ENCODE results near the gene NFKBIB.
A peak's percentile ranks its signal among the peaks of the same experiment; 100 is the strongest.
"Not testable (repeated sequence)": the region's sequence is repeated elsewhere in the genome, so short reads cannot be mapped to it uniquely, and the experiment has no call there.

Gene NFKBIB

DNA sequence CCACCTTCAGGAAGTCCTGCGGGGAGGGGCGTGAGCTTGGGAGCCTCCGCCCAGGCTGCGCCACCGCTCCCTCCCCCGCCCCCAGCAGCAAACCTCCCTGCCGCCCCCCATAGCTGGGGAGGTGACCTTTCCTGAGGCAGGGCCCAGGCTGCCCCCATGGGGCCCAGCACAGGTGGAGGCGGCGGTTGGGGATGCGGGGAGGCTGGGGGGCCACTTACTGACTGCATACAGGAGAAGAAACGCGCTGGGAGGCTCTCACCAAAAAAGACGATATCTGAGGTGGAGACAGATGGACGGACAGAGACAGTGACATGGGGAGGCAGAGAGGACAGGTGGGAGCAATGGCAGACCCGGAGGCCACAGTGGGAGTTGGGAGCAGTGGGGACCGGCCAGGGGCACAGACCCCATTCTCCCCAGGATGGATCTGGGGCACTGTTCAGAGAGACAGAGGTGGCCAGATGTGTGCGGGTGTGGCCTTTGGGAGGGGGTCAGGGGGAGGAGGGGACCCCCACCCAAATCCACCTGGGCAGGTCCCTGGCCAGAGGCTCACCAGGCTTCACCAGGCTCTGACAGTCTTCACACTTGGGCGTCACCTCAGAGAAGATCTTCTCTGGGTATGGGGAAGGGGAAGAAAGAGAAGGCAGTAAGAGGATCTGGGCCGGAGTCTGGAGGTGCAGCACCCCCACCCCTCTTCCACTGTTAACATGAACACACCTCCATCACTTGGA is 18.7 kb upstream of the NFKBIB start:
- H3K4me3 ChIP-seq (ENCODE audit: low read length) = no peak overlapping the region
- no peak for TF ChIP-seq ZNF274 (IDR thresholded peaks at IDR 0.05; ENCODE audit: low read depth, low read length)

GRCh38 chr19:38883286-38883685 is 16.5 kb upstream of the NFKBIB start:
- TF ChIP-seq ZNF274 (IDR thresholded peaks at IDR 0.05; ENCODE audit: low read depth, low read length) = no peak
- H3K4me3 ChIP-seq (ENCODE audit: low read length) = no peak overlapping the region

- not testable (repeated sequence) for H3K4me3 ChIP-seq (ENCODE audit: low read length)
Observed at GRCh38 chr19:38884691-38885090, 15.1 kb upstream of the NFKBIB start.

GRCh38 chr19:38888876-38889275 is 10.9 kb upstream of the NFKBIB start:
- TF ChIP-seq ZNF274 (IDR thresholded peaks at IDR 0.05; ENCODE audit: low read depth, low read length) = no peak
- no peak overlapping the region for H3K4me3 ChIP-seq (ENCODE audit: low read length)

DNA sequence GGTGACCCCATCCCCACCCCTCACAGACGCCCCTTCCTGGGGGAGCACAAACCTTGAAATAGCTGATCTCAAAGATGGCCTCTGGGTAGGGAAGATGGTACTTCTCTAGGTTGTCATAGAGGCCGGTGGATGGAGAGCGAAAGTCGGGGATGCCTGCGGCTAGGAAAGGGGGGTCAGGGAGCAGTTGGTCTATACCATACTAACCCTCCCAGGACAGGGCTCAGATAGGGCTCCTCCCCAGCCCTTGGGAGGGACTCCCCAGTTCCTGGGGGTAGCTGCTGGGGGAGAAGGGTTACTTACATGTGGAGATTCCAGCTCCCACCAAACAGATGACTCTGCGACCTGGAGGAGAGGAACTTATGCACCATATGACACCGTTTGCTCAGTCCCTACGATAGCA is 10.0 kb upstream of the NFKBIB start:
- H3K4me3 ChIP-seq (ENCODE audit: low read length) = no peak overlapping the region
- no peak for TF ChIP-seq ZNF274 (IDR thresholded peaks at IDR 0.05; ENCODE audit: low read depth, low read length)

GRCh38 chr19:38890686-38891085 is 9.1 kb upstream of the NFKBIB start:
- no peak for TF ChIP-seq ZNF274 (IDR thresholded peaks at IDR 0.05; ENCODE audit: low read depth, low read length)
- no peak overlapping the region for H3K4me3 ChIP-seq (ENCODE audit: low read length)

DNA sequence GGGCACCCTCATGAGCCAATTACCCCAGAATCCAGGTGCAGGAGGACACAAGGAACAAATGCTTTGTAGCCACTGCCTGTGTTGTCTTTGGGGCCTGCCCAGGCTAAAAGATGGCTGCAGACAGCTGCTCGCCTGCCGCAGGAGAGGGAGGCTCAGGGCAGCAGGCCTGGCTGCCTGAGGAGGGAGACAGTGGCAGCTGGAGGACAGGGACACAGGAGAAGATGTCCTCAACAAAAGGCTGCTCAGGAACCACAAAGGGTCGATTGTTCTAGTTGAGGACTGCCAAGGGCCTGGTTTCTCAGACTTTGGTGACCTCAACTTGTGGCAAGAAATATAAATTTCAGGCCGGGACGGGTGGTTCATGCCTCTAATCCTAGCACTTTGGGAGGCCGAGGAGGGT is 8.0 kb upstream of the NFKBIB start:
- no peak for TF ChIP-seq ZNF274 (IDR thresholded peaks at IDR 0.05; ENCODE audit: low read depth, low read length)
- no peak overlapping the region for H3K4me3 ChIP-seq (ENCODE audit: low read length)

DNA sequence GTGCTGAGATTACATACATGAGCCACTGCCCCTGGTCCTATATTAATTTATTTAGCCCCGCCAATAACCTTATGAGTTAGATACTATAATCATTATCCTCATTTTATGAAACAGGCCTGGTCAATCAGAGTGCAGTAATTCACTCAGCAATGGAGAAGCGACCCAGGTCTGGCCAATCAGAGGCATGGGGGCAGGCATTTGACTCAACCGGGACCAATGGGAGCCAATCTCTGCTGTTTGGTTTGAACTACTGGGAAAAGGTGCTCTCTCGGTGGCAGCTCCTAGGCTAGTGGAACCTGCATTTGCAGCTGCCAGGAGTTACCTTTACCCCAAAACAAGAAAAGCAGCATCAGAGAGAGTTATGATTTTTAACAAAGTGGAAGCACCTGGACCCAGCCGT is 6.9 kb upstream of the NFKBIB start:
- no peak for TF ChIP-seq ZNF274 (IDR thresholded peaks at IDR 0.05; ENCODE audit: low read depth, low read length)
- H3K4me3 ChIP-seq (ENCODE audit: low read length) = no peak overlapping the region

DNA sequence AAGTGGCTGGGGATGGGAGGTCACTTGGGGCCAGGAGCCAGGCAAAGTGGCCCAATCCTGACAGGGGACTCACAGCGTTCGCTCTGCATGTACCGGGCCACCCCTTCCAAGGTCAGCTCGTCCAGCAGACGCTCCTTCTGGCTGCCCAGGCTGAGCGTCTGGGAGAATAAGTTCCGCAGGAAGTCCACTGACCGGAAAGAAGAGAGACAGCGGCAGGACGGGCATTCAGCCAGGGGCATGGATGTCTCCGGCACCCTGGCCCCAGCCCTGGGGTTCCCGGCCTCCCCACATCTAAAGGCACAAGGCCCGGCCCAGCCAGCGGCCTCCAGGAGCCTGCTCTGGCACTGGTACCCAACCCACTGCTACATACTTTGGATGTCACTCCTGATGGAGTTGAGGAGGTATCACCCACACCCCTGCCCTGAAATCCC is 6.4 kb upstream of the NFKBIB start:
- no peak for TF ChIP-seq ZNF274 (IDR thresholded peaks at IDR 0.05; ENCODE audit: low read depth, low read length)

GRCh38 chr19:38894968-38895367 is 4.8 kb upstream of the NFKBIB start:
- no peak for TF ChIP-seq ZNF274 (IDR thresholded peaks at IDR 0.05; ENCODE audit: low read depth, low read length)
- no peak overlapping the region for H3K4me3 ChIP-seq (ENCODE audit: low read length)

More for the DNA sequence above, 6.4 kb upstream of the NFKBIB start:
- H3K4me3 ChIP-seq (ENCODE audit: low read length) = no peak overlapping the region

GRCh38 chr19:38898788-38899446 is 852 bp upstream of the NFKBIB start:
- peak overlapping the region; percentile 80 for H3K4me3 ChIP-seq (ENCODE audit: low read length)
- TF ChIP-seq ZNF274 (IDR thresholded peaks at IDR 0.05; ENCODE audit: low read depth, low read length) = no peak

DNA sequence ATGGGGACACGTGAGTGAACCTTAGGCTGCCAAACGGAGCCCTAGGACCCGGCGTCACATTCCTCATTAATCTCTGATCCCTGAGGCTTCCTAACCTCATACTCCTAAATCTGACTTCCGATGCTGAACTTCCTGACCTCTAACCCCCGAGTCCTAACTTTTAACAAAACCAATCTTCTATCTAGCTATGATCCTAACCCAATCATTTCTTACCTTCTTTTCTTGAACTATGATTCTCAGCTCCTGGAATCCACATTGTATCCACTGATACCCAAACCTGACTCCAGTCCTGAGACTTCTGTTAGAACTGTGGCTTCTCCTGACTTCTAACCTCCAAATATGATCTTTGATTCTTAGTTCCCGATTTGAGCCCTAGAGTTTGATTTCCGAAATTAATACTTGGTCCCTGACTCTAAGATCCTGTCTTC is 447 bp downstream of the NFKBIB start:
- no peak for TF ChIP-seq ZNF274 (IDR thresholded peaks at IDR 0.05; ENCODE audit: low read depth, low read length)
- H3K4me3 ChIP-seq (ENCODE audit: low read length) = peak overlapping the region; percentile 91

DNA sequence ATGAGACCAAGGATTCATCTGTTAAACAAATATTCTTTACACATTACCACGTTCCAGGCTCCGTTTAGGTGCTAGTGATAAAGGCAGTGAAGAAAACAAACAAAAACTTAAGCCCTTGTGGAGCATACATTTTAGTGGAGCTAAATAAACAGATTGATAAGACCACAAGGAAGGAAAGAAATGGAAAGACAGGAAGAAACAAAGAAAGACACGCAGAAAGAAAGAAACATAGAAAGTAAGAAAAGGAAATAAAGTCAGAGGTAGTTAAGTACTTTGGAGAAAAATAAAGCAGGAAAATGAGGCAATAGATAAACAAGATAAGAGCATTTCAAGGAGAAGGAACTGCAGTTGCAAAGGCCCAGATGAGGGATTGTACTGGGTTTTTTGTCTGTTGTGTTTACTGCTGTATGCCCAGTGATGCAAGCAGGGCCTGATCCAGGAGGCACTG is 998 bp downstream of the NFKBIB start:
- peak overlapping the region; percentile 91; the same call in 1 of the 2 replicates for H3K4me3 ChIP-seq (ENCODE audit: low read length)
- no peak for TF ChIP-seq ZNF274 (IDR thresholded peaks at IDR 0.05; ENCODE audit: low read depth, low read length)

DNA sequence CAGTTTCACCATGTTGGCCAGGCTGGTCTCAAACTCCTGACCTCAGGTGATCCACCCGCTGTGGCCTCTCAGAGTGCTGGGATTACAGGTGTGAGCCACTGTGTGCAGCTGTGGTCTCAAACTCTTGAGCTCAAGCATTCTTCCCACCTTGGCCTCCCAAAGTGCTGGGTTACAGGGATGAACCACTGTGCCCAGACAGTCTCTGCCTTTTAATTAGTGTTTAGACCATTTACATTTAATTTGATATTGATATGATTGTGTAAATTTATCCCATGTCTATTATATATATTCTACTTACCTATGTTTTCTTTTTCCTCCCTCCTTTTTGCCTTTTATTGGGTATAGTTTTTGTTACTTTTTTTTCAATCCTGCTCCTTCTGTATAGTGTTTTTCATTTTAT is 1.9 kb downstream of the NFKBIB start:
- H3K4me3 ChIP-seq (ENCODE audit: low read length) = no peak overlapping the region
- TF ChIP-seq ZNF274 (IDR thresholded peaks at IDR 0.05; ENCODE audit: low read depth, low read length) = no peak
